GM12878 (cell line): ENCODE measurements around the gene CCDC127.

ENCODE experiments used
- CHD1 ChIP-seq: IDR thresholded peaks from 2 replicates; pipeline ENCODE4 v1.6.1; 2012; ENCODE audit warnings: low read depth, low read length, improper control_type of control experiment
- ETV6 ChIP-seq, 2 experiments: fragments of 450-650 bp in 1 of 2; IDR thresholded peaks in 1 of 2; conservative IDR thresholded peaks in 1 of 2; 2 replicates each; pipeline ENCODE4 v1.6.1; 2014; ENCODE audit warnings: antibody characterized with exemption in 1 of 2, borderline replicate concordance in 1 of 2, low read depth in 1 of 2, mild to moderate bottlenecking in 1 of 2, moderate library complexity in 1 of 2
- MLLT1 ChIP-seq: fragments of 450-650 bp; IDR thresholded peaks from 2 replicates; pipeline ENCODE4 v1.6.1; 2016; ENCODE audit warnings: mild to moderate bottlenecking
- POLR2A ChIP-seq: IDR thresholded peaks from 2 replicates; pipeline ENCODE4 v1.6.1; 2011; ENCODE audit warnings: low read depth, mild to moderate bottlenecking, low read length
- TBL1XR1 ChIP-seq: IDR thresholded peaks from 2 replicates; pipeline ENCODE4 v1.6.1; 2012; ENCODE audit warnings: low read depth, low read length, improper control_type of control experiment
- ZNF622 ChIP-seq: fragments of 450-650 bp; IDR thresholded peaks from 2 replicates; pipeline ENCODE4 v1.6.1; 2017; ENCODE audit warnings: mild to moderate bottlenecking, inconsistent platforms

DNA sequence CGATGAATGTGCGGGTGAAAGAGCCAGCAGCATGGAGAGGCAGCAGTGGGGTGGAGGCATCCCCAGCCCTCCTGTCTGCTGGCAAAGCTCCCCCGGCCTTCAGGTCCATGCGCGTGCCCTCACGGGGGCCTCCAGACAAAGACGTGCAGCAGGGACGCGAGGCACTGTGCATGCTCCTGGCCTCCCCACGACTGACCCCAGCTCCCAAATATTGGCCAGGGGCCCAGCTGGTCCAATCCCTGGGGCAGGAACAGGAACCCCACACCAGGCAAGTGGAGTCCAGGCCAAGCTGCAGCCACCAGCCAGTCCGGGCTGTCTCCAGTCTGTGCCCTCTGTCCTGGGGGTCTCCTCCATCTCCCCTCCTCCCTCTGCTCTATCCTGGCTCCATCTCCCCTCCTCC is 60.2 kb downstream of the CCDC127 start:
- TF ChIP-seq POLR2A (no peak), MLLT1 (no peak), CHD1 (no peak), TBL1XR1 (no peak), ETV6 (conservative IDR thresholded peaks at IDR 0.05 in 1 of 2, IDR thresholded peaks at IDR 0.05 in 1 of 2; ENCODE audit: borderline replicate concordance in 1 of 2, low read depth in 1 of 2) (no peak), ZNF622 (no peak)
